GM18508 (cell line): Measurements from ENCODE around the gene CNPY4.

Experiments used
- ATAC-seq: cut with Tn5 transposase; IDR thresholded peaks from one replicate; pipeline ENCODE4 v1.9.1; 2021; ENCODE audit warnings: moderate number of reproducible peaks; ENCODE audit not compliant: insufficient read depth, unreplicated experiment

CNPY4 gene

DNA sequence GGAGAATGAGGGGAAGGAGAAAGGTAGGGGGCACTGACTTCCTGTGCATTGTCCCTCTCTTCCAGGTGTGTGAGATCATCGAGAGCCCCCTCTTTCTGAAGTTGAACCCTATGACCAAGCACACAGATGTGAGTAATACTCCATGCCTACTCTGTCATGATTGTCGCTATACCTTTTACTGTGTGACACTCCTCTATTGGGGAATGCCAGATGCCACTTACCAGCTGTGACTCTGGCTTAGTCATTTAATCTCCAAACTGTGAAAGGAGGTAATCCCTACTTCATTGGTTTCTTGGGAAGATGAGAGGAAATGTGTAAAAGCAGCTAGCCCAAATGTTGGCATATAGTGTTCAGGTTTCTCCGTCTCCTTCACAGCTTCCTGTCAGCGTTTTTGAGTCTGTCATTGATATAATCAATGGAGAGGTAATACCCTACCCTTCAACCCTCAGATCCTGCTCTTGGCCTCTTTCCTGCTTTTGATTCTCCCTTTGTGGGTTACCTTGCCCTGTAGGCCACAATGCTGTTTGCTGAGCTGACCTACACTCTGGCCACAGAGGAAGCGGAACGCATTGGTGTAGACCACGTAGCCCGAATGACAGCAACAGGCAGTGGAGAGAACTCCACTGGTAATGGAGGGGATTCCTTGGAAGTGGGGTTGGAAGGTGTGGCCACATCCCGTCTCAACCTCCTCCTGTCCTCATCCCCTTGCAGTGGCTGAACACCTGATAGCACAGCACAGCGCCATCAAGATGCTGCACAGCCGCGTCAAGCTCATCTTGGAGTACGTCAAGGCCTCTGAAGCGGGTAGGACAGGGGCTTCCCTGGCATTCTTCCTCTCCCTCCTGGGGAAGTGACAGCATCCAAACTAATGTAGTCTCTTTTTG, 28.7 kb upstream of the CNPY4 start:
- ATAC-seq, result no peak

DNA sequence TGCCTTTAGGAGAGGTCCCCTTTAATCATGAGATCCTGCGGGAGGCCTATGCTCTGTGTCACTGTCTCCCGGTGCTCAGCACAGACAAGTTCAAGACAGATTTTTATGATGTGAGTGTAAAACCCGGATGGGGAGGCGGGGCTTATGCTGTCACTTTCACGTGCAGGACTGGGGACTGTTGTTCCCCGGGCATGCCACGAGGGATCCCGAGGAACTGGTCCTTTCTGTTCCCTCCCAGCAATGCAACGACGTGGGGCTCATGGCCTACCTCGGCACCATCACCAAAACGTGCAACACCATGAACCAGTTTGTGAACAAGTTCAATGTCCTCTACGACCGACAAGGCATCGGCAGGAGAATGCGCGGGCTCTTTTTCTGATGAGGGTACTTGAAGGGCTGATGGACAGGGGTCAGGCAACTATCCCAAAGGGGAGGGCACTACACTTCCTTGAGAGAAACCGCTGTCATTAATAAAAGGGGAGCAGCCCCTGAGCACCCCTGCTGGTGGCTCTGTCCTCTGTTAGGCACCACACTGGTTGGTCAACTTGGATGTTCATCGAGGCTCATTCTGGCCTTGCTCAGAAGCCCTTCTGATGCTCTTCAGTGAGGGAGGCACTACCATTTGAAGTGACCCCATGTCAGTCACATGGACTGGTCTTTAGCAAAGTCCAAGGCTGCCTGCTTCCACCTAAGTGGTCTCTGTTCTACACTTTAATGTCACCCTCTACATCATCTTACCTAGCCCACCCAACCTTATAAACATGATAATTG, 27.8 kb upstream of the CNPY4 start:
- no peak for ATAC-seq

DNA sequence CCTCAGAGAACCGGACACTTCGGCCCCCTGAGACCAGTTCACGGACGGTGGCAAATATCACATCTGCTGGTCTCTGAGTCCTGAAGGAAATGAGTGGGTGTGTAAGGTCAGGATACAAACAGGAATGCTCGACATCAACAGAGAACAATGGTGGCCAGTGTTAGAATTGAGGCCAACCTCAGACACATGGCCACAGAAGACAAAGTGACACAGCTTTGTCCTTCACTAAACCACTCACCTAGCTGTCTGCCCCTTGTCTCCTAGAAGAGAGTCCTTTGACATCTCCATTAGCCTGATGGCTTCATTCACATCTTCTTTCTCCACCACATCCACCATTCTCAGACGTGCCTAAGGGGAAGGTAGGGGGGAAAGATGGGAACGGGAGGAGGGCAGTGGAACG, 26.4 kb upstream of the CNPY4 start:
- no peak for ATAC-seq

DNA sequence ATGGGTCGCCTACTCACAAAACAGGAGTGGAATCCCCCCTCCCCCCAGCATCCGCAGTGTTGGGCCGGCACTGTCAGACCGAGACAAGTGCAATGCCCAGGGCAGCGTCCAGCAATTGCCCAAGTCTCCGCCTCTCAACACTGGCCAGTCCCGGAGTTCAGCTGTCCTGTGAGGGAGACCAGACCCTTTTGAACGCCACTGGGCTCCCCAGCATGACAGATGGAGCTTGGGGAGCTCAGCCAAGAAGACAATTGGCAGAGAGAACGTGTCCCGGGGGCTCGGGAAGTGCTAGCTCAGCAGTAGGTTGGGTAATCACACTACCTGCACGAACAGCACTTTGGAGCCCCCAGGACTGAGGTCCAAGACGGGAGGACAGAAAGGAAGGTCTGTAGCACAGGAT, 25.9 kb upstream of the CNPY4 start:
- no peak for ATAC-seq

DNA sequence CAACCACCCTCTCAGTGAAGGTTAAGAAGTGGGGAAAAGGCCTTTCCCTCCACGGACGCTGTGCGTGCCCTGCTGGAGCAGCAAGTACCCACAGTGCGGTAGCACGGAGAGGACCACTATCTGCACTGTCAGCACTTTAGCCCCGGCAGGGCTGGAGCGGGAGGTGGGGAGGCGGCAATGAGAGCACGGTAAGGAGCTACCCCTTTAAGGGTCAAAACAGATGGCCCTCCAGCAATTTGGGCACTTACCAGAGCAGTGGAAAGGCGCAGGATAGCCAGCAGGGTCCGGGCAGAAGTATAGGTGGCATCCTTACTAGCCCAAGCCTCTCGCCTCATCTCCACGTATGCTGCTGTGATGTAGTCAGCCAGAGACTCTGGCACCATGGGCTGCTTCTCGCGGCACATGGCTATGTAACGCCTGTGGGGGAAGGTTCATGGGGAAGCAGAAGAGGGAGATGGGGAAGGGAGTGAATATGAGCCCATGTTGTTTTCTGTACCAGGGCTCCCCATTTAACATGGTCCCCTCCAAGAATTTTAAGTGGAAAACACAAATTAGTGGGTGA, 25.4 kb upstream of the CNPY4 start:
- no peak for ATAC-seq

DNA sequence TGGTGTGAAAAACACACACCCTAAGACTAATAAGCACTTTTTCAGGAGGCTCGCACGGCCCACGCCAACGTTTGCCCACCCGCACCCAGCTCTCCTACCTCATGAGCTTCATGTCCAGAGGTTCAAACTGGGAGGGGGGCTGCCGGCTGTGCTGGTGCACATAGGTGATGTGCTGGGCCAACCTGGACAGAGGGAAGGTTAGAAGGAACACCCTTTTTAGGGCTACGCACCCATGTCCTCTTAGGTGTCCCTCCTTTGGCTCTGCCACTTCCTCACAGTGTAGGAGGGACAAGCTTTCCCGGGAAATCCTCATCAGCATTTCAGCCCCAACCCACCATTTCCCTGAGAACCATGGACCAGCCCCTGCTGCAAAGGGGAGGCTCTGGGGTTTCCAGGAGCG, 24.1 kb upstream of the CNPY4 start:
- ATAC-seq, result no peak

DNA sequence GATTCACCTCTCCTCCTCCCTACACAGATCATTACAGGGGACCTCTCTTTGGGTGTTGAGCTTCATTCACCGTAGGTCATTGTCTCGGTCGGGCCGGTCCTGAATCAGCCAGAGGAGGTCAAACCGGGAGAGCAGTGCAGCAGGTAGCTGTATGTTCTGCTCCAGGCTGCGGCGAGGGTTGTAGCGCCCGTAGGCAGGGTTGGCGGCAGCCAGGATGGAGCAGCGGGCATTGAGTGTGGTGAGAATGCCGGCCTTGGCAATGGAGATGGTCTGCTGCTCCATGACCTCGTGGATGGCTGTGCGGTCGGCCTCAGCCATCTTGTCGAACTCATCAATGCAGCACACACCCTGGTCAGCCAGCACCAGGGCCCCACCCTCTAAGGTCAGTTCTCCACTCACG, 23.7 kb upstream of the CNPY4 start:
- no peak for ATAC-seq

DNA sequence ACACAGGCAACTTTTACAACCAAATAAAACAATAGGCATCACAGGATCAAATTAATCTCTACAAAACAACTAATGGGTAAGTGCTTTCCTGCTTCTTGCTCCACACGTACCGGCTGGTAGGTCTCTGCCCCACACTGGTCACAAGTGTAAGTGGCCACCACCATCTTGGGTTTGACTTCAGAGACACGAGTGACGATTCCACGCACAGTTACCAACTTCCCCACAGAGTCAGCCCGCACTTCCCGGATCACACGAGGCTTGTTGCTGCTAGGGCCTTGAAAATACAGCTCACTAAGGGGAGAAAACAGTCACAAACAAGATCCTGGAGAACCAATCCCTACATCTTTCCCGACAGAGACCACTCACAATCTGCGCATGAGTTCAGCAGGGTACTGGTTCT, 20.5 kb upstream of the CNPY4 start:
- no peak for ATAC-seq

DNA sequence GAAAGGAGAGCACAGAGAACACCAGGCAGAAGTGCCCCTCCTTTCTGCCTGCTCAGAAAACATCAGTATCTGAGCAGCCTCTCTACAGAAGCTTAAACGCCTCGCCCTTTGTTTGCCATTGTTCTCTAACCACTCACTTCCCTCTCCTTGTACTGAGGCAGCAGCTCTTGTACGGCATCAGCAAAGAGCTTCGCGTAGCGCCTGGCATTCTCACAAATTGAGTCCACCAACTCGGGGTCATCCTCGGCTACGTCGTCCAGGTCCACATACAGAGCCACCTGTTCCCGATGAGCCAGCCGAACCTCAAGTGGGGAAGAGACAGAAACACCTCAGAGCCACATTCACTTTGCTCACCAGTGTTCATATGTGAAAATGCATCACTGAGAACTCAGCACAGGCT, 20.0 kb upstream of the CNPY4 start:
- no peak for ATAC-seq

DNA sequence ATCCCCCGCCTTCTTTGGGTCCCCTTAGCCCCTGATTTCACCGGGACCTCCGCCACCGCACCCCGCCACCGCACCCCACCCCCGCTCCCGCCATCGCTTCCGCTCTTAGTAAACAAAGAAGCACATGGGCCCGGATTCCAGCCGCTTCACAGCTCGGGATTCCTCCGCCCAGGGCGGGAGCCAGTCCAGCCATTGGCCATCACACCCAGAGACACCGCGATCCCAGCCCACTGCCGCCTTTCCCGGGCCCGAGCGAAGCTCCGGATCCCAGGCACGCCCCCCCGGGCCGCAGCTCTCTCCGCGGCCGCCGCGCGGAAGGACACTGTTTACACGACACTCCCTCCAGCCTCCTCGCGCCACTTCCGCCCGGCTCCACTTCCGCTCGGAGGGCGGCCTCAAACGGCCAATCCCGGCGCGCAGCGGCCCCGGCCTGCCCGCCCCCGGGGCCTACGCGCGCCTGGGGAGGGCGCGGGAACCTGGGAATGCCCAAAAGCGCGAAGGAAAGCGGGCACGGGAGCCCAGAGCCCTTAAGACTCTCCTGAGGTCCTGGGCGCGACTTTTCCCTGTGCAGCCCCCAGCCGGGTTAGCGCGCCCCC, 18.9 kb upstream of the CNPY4 start:
- ATAC-seq, result peak; percentile 40

DNA sequence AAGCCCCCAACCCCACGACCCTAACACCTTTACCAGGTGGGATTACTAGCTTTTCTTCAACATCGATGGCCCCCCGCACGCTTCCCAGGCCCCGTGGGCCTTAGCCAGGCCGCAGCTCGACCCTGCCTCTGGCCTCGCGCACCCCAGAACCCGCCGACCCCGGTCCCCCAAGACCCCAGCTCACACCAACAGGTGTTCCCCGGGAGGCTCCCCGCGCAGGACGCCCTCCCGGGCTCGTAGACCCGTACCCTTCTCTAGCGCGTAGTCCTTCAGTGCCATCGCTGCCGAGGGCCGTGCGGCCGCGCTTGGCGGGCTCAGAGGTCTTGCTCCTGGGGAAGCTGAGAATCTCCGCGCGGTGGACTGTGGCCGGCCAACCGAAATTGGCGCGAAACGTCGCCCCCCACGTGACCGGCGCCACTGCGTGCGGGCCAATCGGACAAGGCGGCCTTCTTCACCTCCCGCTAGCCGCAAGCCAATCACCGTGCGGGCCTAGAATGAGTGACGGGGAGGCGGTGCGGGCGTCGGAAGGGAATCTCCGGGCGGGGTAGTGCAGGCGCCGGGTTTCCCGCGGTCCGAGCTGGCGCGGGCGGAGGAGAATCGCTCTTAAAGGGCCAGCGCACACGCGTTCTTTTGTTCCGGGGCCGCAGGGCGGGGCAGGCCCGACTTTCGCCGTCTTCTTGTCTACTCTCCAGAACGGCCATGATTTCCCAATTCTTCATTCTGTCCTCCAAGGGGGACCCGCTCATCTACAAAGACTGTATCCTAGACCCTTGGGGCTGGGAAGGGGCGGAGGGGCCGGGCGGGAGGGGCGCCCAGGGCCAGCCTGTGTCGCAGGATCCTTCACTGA, 18.2 kb upstream of the CNPY4 start, which contains the start of the genes AP4M1 and MCM7:
AP4M1 (plus strand) TSS at position 628 of the 847 bp plus-strand sequence; CDS start at position 700, 72 bp downstream.
MCM7 (minus strand) TSS at position 382 of the 847 bp plus-strand sequence; CDS start at position 279, 103 bp downstream.
- ATAC-seq, result peak; percentile 41

DNA sequence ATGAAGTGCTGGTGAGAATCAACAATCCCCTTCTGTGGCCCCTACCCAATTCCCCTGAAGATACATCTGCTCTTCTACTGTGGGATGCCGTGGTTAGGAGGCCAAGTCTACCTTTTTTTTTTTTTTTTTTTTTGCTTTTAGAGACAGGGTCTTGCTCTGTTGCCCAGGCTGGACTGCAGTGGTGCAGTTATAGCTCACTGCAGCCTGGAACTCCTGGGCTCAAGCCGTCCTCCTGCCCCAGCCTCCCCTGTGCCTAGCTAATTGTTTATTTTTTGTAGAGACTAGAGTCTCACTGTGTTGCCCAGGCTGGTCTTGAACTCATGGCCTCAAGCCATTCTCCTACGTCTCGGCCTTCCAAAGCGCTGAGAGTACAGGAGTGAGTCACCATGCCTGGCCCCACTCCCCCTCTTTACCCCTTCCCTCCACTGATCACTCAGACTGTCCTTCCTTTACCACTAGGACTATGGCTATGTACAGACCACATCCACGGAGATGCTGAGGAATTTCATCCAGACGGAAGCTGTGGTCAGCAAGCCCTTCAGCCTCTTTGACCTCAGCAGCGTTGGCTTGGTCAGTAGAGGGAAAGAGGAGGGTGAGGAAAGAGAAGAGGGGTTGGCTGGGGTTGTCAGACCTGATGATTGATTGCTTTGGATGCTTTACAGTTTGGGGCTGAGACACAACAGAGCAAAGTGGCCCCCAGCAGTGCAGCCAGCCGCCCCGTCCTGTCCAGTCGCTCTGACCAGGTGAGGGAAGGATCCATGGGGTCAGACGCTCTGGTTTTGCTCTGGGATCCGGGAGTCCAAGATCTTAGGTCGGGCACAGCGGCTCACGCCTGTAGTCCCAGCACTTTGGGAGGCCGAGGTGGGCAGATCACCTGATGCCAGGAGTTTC, 16.2 kb upstream of the CNPY4 start:
- ATAC-seq, result no peak

DNA sequence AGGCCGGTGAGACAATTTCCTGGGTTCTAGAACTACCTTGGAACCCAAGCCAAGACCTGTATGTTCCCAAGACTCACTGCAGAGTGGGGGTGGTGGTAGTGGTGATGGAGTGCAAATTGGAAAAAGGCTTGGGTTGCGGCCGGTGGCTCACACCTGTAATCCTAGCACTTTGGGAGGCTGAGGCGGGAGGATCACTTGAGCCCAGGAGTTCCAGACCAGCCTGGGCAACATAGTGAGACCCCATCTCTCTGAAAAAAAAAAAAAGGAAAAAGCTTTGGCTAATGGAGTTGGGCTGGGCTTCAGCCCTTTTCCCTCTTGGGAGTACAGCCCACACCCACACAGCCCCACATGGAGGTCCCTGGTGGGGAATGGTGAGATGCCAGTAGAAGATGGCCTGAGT, 13.9 kb upstream of the CNPY4 start:
- ATAC-seq, result no peak

DNA sequence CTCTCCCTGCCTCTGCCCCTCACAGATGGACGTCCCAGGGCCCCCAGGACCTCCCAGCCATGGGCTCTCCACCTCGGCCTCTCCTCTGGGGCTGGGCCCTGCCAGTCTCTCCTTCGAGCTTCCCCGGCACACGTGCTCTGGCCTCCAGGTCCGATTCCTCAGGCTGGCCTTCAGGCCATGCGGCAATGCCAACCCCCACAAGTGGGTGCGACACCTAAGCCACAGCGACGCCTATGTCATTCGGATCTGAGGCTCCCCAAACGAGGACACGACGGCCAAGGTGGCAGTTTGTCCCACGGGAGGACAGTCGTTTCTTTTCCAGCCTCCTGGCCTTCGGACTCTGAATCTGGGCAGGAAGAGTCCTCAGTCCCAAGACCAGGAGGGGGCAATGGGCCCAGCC, 12.8 kb upstream of the CNPY4 start:
- ATAC-seq, result no peak

DNA sequence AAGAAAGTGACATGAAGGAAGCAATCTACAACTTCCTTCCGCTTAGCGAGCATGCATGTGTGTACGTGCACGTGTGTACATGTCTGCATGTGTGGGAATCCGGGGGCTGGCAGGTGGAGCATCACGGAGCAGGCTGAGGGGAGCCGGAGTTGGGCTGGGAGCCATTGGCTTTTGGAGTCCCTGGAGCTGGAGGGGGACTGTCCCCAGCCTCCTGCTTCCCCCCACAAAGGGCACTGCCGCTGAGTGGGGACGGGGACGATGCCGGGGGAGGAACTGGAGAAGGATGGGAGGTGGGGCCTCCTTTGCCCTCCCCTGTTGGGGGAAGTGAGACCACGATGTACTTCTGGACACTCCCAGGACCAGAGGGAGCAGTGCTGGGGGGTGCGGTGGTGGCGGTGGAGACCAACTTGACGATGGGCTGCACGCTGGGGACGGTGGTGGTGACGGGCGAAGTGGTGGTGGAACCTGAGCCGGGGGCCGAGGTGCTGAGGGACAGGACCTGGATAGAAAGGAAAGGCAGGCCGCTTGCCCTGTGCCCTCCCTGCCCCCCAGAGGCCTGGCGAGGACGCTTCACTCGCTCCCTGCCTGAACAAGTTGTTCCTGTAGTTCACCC, 12.2 kb upstream of the CNPY4 start:
- ATAC-seq, result no peak

DNA sequence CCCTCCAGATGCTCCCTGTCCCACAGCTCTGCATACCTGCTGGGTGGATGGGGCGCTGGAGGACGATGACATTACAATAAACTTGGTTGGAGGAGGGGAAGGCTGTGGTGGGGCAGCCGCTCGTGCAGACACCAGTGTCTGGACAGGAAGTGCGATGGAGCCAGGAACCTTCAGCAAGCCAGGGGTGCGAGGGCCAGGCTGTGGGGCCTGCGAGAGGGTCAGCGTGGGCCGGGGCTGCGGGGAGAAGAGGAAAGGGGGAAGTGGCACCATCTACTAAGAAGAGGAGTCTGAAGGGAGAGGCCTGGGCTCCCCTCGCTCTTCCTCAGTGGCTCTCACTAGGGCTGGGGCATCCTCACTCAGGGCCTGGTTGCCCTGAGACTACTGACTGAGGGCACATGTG, 11.5 kb upstream of the CNPY4 start:
- no peak for ATAC-seq

DNA sequence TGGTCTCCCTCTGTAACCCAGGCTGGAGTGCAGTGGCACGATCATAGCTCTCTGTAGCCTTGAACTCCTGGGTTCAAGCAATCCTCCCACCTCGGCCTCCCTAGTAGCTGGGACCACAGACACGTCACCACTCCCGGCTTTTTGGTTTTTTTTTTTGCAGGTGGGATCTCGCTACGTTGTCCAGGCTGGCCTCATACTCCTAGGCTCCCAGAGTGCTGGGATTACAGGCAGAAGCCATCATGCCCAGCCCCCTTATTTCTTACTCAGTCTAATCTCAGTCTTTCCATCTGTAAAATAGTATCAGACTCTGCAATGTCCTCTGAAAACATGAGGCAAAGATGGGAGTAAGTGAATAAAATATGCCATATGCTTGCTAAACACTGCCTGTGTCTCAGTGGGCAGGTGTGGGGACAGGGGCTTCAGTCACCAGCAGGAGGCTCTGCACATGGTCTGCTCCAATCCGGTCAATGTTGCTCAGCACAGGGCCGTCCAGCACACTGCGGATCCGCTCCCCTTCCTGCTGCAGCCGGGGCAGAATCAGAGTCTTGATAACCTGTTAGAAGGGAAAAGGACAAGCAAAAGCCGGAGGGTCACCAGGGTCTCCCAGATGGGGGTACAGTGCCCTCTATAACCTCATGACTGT, 9.8 kb upstream of the CNPY4 start:
- ATAC-seq, result no peak

DNA sequence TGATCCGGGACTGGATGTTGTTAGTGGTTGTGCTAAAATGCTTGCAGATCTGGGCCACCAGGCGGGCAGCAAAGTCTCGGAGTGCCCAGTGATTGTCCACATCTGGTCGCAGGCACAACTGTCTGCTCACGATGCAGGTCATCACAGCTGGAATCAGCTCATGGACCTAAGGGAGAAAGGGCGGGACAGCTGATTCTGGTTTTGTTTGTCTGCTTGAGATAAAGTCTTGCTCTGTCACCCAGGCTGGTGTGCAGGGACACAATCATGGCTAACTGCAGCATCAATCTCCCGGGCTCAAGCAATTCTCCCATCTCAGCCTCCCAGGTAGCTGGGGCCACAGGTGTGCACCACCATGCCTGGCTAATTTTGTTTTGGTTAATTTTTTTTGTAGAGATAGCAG, 8.3 kb upstream of the CNPY4 start:
- ATAC-seq, result no peak
